ENCODE results near the gene TEAD3.

DNA sequence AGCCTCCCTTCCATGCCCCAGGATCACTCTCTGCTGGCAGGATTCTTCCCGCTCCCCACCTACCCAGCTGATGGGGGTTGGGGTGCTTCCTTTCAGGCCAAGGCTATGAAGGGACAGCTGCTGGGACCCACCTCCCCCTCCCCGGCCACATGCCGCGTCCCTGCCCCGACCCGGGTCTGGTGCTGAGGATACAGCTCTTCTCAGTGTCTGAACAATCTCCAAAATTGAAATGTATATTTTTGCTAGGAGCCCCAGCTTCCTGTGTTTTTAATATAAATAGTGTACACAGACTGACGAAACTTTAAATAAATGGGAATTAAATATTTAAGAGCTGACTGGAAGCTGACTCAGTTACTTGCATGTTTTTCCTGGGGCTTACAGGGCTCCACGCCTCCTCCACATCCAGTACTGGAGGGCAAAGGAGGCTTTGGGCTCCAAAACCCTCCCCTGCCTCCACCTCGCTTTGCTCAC, 69.0 kb downstream of the TEAD3 start:
- TF ChIP-seq, protein P1, sequence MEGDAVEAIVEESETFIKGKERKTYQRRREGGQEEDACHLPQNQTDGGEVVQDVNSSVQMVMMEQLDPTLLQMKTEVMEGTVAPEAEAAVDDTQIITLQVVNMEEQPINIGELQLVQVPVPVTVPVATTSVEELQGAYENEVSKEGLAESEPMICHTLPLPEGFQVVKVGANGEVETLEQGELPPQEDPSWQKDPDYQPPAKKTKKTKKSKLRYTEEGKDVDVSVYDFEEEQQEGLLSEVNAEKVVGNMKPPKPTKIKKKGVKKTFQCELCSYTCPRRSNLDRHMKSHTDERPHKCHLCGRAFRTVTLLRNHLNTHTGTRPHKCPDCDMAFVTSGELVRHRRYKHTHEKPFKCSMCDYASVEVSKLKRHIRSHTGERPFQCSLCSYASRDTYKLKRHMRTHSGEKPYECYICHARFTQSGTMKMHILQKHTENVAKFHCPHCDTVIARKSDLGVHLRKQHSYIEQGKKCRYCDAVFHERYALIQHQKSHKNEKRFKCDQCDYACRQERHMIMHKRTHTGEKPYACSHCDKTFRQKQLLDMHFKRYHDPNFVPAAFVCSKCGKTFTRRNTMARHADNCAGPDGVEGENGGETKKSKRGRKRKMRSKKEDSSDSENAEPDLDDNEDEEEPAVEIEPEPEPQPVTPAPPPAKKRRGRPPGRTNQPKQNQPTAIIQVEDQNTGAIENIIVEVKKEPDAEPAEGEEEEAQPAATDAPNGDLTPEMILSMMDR (IDR thresholded peaks at IDR 0.05; ENCODE audit: low read depth, low read length, missing input control), result no peak
- TF ChIP-seq, protein P2, sequence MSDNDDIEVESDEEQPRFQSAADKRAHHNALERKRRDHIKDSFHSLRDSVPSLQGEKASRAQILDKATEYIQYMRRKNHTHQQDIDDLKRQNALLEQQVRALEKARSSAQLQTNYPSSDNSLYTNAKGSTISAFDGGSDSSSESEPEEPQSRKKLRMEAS (IDR thresholded peaks at IDR 0.05), result no peak
- TF ChIP-seq TAF1 (conservative IDR thresholded peaks at IDR 0.05), result no peak
- no peak for TF ChIP-seq YY1 (IDR thresholded peaks at IDR 0.05)
- TF ChIP-seq SP1 (IDR thresholded peaks at IDR 0.05), result no peak
- TF ChIP-seq, protein P3, sequence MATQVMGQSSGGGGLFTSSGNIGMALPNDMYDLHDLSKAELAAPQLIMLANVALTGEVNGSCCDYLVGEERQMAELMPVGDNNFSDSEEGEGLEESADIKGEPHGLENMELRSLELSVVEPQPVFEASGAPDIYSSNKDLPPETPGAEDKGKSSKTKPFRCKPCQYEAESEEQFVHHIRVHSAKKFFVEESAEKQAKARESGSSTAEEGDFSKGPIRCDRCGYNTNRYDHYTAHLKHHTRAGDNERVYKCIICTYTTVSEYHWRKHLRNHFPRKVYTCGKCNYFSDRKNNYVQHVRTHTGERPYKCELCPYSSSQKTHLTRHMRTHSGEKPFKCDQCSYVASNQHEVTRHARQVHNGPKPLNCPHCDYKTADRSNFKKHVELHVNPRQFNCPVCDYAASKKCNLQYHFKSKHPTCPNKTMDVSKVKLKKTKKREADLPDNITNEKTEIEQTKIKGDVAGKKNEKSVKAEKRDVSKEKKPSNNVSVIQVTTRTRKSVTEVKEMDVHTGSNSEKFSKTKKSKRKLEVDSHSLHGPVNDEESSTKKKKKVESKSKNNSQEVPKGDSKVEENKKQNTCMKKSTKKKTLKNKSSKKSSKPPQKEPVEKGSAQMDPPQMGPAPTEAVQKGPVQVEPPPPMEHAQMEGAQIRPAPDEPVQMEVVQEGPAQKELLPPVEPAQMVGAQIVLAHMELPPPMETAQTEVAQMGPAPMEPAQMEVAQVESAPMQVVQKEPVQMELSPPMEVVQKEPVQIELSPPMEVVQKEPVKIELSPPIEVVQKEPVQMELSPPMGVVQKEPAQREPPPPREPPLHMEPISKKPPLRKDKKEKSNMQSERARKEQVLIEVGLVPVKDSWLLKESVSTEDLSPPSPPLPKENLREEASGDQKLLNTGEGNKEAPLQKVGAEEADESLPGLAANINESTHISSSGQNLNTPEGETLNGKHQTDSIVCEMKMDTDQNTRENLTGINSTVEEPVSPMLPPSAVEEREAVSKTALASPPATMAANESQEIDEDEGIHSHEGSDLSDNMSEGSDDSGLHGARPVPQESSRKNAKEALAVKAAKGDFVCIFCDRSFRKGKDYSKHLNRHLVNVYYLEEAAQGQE (IDR thresholded peaks at IDR 0.05), result no peak
- no peak for TF ChIP-seq GABPA (IDR thresholded peaks at IDR 0.05 in 1 of 2, conservative IDR thresholded peaks at IDR 0.05 in 1 of 2)
- TF ChIP-seq EGR1 (IDR thresholded peaks at IDR 0.05; ENCODE audit: low read depth in 2 of 2), result no peak

All from liver (tissue), 3 donors.